Mesenchymal stem cell (in vitro differentiated cells and primary cell): Measurements from ENCODE around the gene CYBC1.

Experiments used
- DNase-seq: peaks from one replicate; pipeline ENCODE4 v3.0.0-alpha.2; 2013
- H2AFZ ChIP-seq: one replicate; pipeline ENCODE4 v1.6.1; 2013; ENCODE audit warnings: low read depth, mild to moderate bottlenecking, control low read depth, inconsistent platforms, low read length, moderate library complexity
- H2AK5ac ChIP-seq: 2 replicates; pipeline ENCODE4 v1.6.1; 2013; ENCODE audit warnings: low read length, moderate library complexity, mild to moderate bottlenecking, inconsistent platforms; ENCODE audit not compliant: severe bottlenecking
- H2BK120ac ChIP-seq: one replicate; pipeline ENCODE4 v1.6.1; 2013; ENCODE audit warnings: low read depth, mild to moderate bottlenecking, inconsistent platforms, low read length, moderate library complexity
- H2BK12ac ChIP-seq, 2 experiments: one replicate each; pipeline ENCODE4 v1.6.1; 2013; ENCODE audit warnings: inconsistent platforms in 2 of 2, low read length in 2 of 2, mild to moderate bottlenecking in 2 of 2, moderate library complexity in 2 of 2, control low read depth in 1 of 2
- H2BK15ac ChIP-seq: one replicate; pipeline ENCODE4 v1.6.1; 2013; ENCODE audit warnings: mild to moderate bottlenecking, low read depth, inconsistent platforms; ENCODE audit not compliant: poor library complexity, severe bottlenecking
- H2BK5ac ChIP-seq: 2 replicates; pipeline ENCODE4 v1.6.1; 2013; ENCODE audit warnings: low read depth, mild to moderate bottlenecking, low read length, control low read depth, inconsistent platforms; ENCODE audit not compliant: poor library complexity, severe bottlenecking
- H3K14ac ChIP-seq, 2 experiments: one replicate each; pipeline ENCODE4 v1.6.1; 2013; ENCODE audit warnings: inconsistent platforms in 2 of 2, low read length in 2 of 2, control low read depth in 1 of 2, mild to moderate bottlenecking in 1 of 2, moderate library complexity in 1 of 2
- H3K18ac ChIP-seq, 2 experiments: one replicate each; pipeline ENCODE4 v1.6.1; 2013; ENCODE audit warnings: inconsistent platforms in 2 of 2, low read length in 2 of 2, control low read depth in 1 of 2, low read depth in 1 of 2, mild to moderate bottlenecking in 1 of 2
- H3K23ac ChIP-seq, 2 experiments: one replicate each; pipeline ENCODE4 v1.6.1; 2013; ENCODE audit warnings: inconsistent platforms in 2 of 2, low read length in 2 of 2, mild to moderate bottlenecking in 2 of 2, moderate library complexity in 2 of 2, control low read depth in 1 of 2
- H3K27ac ChIP-seq: 2 replicates; pipeline ENCODE4 v1.5.1; 2013; ENCODE audit warnings: mild to moderate bottlenecking, moderate library complexity, low read length, control low read depth, inconsistent platforms; ENCODE audit not compliant: poor library complexity, severe bottlenecking
- H3K27me3 ChIP-seq, 2 experiments: 2 replicates each; pipeline versions ENCODE4 v1.6.1 to v1.7.0; 2013; ENCODE audit warnings: low read length in 2 of 2, mild to moderate bottlenecking in 2 of 2, moderate library complexity in 2 of 2, control low read depth in 1 of 2, inconsistent platforms in 1 of 2; ENCODE audit not compliant: control insufficient read depth in 1 of 2, insufficient read depth in 1 of 2
- H3K36me3 ChIP-seq, 2 experiments: 2 replicates each; pipeline versions ENCODE4 v1.6.1 to v1.7.0; 2013; ENCODE audit warnings: low read length in 2 of 2, control low read depth in 1 of 2, inconsistent platforms in 1 of 2, low read depth in 1 of 2, mild to moderate bottlenecking in 1 of 2; ENCODE audit not compliant: insufficient read depth in 2 of 2, control insufficient read depth in 1 of 2
- H3K4ac ChIP-seq, 2 experiments: one replicate each; pipeline ENCODE4 v1.6.1; 2013; ENCODE audit warnings: inconsistent platforms in 2 of 2, low read length in 2 of 2, mild to moderate bottlenecking in 2 of 2, moderate library complexity in 2 of 2, control low read depth in 1 of 2, low read depth in 1 of 2
- H3K4me1 ChIP-seq: 2 replicates; pipeline ENCODE4 v1.6.1; 2013; ENCODE audit warnings: low read depth, low read length, control low read depth; ENCODE audit not compliant: control insufficient read depth, insufficient read depth
- H3K4me2 ChIP-seq: 2 replicates; pipeline ENCODE4 v1.6.1; 2013; ENCODE audit warnings: low read length, mild to moderate bottlenecking, inconsistent platforms; ENCODE audit not compliant: poor library complexity, severe bottlenecking
- H3K4me3 ChIP-seq, 2 experiments: 2 replicates each; pipeline versions ENCODE4 v1.5.1 to v1.7.0; 2013; ENCODE audit warnings: low read length in 2 of 2, mild to moderate bottlenecking in 2 of 2, control low read depth in 1 of 2, low read depth in 1 of 2; ENCODE audit not compliant: insufficient read depth in 1 of 2
- H3K79me1 ChIP-seq: replicated peaks from 2 replicates; pipeline ENCODE4 v1.6.1; 2013; ENCODE audit warnings: mild to moderate bottlenecking, control low read depth, low read length, inconsistent platforms; ENCODE audit not compliant: poor library complexity, severe bottlenecking
- H3K9ac ChIP-seq: 2 replicates; pipeline ENCODE4 v1.7.0; 2013; ENCODE audit warnings: mild to moderate bottlenecking, low read length, moderate library complexity
- H3K9me3 ChIP-seq: 2 replicates; pipeline ENCODE4 v1.7.0; 2013; ENCODE audit warnings: mild to moderate bottlenecking, low read length; ENCODE audit not compliant: control insufficient read depth
- H4K8ac ChIP-seq: one replicate; pipeline ENCODE4 v1.6.1; 2013; ENCODE audit warnings: inconsistent platforms, mild to moderate bottlenecking, low read length, moderate library complexity
- H4K91ac ChIP-seq: one replicate; pipeline ENCODE4 v1.6.1; 2013; ENCODE audit warnings: mild to moderate bottlenecking, low read length, inconsistent platforms
- WGBS: methylation state at CpG from one replicate; pipeline ENCODE4 v1.1.7; 2013; ENCODE audit warnings: mixed read lengths; 5-methylcytosine and 5-hydroxymethylcytosine counted together

CYBC1 gene

GRCh38 chr17:82424001-82424862, 26.3 kb downstream of the CYBC1 start:
- no peak overlapping the region for H2BK5ac ChIP-seq
- peak; percentile 36 for DNase-seq
- no peak overlapping the region for H4K91ac ChIP-seq
- H3K23ac ChIP-seq = no peak overlapping the region
- H3K4me1 ChIP-seq = no peaks in the 10 kb centered on the region
- H3K27ac ChIP-seq = no peak overlapping the region
- no peak overlapping the region for H2BK15ac ChIP-seq
- H3K4ac ChIP-seq = no peak overlapping the region
- peak overlapping the region; percentile 22 for H3K9ac ChIP-seq
- no peak overlapping the region for H4K8ac ChIP-seq
- H3K4me2 ChIP-seq = no peak overlapping the region
- peak overlapping the region in 1 of 2 experiments; percentile 66 for H3K4me3 ChIP-seq
- H3K79me1 ChIP-seq = peaks cover 5% of the 10 kb centered on the region
- H2BK12ac ChIP-seq = no peak overlapping the region
- no peak overlapping the region for H3K18ac ChIP-seq
- H2BK120ac ChIP-seq = peak overlapping the region; percentile 24
- no peak overlapping the region for H2AFZ ChIP-seq
- H3K9me3 ChIP-seq = peaks cover 4% of the 10 kb centered on the region
- H3K14ac ChIP-seq = no peak overlapping the region
- H2AK5ac ChIP-seq = no peak overlapping the region
- H3K36me3 ChIP-seq = peaks cover 12 to 17% of the 10 kb centered on the region in 2 experiments
- 89% methylated on average over 25 of the region's 25 CpGs for WGBS
- H3K27me3 ChIP-seq = no peaks in the 10 kb centered on the region

GRCh38 chr17:82419540-82419939, 31.0 kb downstream of the CYBC1 start:
- H3K23ac ChIP-seq = no peak overlapping the region
- DNase-seq = peak; percentile 48
- no peak overlapping the region for H3K14ac ChIP-seq
- H4K91ac ChIP-seq = no peak overlapping the region
- no peak overlapping the region for H2BK12ac ChIP-seq
- H4K8ac ChIP-seq = no peak overlapping the region
- peaks cover 16 to 17% of the 10 kb centered on the region in 2 experiments for H3K36me3 ChIP-seq
- H3K4ac ChIP-seq = no peak overlapping the region
- H3K9me3 ChIP-seq = peaks cover 4% of the 10 kb centered on the region
- H3K9ac ChIP-seq = peak overlapping the region; percentile 83
- H2BK15ac ChIP-seq = no peak overlapping the region
- no peak overlapping the region for H3K27ac ChIP-seq
- no peaks in the 10 kb centered on the region for H3K27me3 ChIP-seq
- H2AFZ ChIP-seq = no peak overlapping the region
- H2AK5ac ChIP-seq = no peak overlapping the region
- peak overlapping the region; percentile 31 for H3K4me2 ChIP-seq
- H3K79me1 ChIP-seq = peaks cover 16% of the 10 kb centered on the region
- 97% methylated on average over 2 of the region's 2 CpGs for WGBS
- peaks cover 10% of the 10 kb centered on the region for H3K4me1 ChIP-seq
- no peak overlapping the region for H2BK5ac ChIP-seq
- H2BK120ac ChIP-seq = no peak overlapping the region
- H3K4me3 ChIP-seq = peak overlapping the region in 1 of 2 experiments; percentile 92
- no peak overlapping the region for H3K18ac ChIP-seq

DNA sequence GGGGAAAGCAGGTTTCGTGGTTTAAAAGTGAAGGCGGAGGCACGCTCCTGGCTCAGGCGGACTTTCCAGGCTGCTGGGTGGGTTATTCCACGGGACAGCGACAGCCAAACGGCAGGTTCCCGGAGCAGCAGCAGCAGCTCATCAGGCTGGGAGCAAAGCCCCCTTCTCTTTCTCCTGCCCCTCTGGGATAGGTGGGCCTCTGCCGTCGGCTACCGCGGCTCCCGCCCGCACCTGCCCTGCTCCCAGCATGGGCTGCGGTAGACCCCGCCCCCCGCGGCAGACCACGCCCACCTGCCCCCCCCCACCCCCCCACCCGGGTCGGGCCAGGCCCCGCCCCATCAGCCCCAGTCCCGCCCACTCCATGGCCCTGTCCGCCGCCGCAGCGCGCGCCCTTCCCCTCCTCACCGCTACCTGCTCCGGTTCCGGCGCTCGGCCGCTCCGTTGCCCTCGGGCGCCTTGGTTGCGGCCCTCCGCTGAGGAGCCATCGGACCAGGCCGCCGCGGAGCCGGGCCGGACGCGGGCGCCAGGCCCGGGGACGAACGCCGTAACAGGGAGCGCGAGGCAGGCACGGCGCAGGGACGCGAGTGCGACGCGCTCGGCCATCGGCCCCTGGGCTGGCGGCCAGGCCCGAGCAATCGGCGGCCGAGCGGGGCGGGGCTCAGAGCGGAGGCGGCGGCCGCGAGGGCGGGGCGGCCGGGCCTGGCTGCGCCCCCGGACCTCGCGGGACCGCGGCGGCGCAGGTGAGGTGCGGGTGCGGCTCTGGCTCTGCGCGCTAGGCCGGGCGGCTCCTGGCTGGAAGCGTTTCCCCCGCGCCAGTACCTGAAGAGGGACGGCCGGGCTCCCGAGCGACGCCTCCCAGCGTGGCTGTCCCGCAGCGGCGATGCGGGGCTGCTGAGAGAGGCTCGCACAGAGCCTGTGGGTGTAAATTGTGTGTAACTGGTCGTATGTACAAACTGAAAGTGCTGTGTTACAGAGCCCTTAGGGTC, 32.3 kb downstream of the CYBC1 start, which contains the start of the genes HEXD and OGFOD3:
Gene HEXD, plus strand, starts transcription at position 347 of the 986 bp plus-strand sequence. CDS start 1,453 bp downstream, outside the sequence.
Gene OGFOD3, minus strand, starts transcription at position 586 of the 986 bp plus-strand sequence. Its CDS starts 101 bp downstream, at position 485.
- DNase-seq = peak; percentile 81
- Histone ChIP-seq H2AK5ac (no peak within 1 kb of the TSS), H3K18ac (peak within 1 kb of the TSS; percentile 87 to 100), H2BK12ac (peak within 1 kb of the TSS in 1 of 2 experiments; percentile 80), H3K27ac (peak within 1 kb of the TSS; percentile 41), H3K23ac (peak within 1 kb of the TSS in 1 of 2 experiments; percentile 29), H4K8ac (peak within 1 kb of the TSS; percentile 90), H2BK5ac (peak within 1 kb of the TSS; percentile 87), H3K4me1 (peaks cover 10% of the 10 kb centered on the region), H3K4me3 (peak within 1 kb of the TSS; percentile 92 to 97), H3K4me2 (peak within 1 kb of the TSS; percentile 88), H2BK120ac (peak within 1 kb of the TSS; percentile 54), H2AFZ (peak within 1 kb of the TSS; percentile 97), H3K36me3 (peaks cover 17 to 20% of the 10 kb centered on the region in 2 experiments), H4K91ac (peak within 1 kb of the TSS; percentile 92), H3K79me1 (peaks cover 20% of the 10 kb centered on the region), H3K14ac (peak within 1 kb of the TSS in 1 of 2 experiments; percentile 87), H3K27me3 (no peaks in the 10 kb centered on the region), H3K9me3 (peaks cover 4% of the 10 kb centered on the region), H3K9ac (peak within 1 kb of the TSS; percentile 83), H3K4ac (peak within 1 kb of the TSS in 1 of 2 experiments; percentile 92), H2BK15ac (peak within 1 kb of the TSS; percentile 95)
- 4% methylated on average over 76 of the region's 108 CpGs for WGBS
